ENCODE measurements around the gene COL8A1. TPM values are rescaled to one million over a fixed set of nuclear protein-coding genes. Genes with fewer than 3 reads are reported as not detected.
A peak's percentile ranks its signal among the peaks of the same experiment; 100 is the strongest.

Gene COL8A1
- total RNA-seq, 1 donor = 324 TPM

DNA sequence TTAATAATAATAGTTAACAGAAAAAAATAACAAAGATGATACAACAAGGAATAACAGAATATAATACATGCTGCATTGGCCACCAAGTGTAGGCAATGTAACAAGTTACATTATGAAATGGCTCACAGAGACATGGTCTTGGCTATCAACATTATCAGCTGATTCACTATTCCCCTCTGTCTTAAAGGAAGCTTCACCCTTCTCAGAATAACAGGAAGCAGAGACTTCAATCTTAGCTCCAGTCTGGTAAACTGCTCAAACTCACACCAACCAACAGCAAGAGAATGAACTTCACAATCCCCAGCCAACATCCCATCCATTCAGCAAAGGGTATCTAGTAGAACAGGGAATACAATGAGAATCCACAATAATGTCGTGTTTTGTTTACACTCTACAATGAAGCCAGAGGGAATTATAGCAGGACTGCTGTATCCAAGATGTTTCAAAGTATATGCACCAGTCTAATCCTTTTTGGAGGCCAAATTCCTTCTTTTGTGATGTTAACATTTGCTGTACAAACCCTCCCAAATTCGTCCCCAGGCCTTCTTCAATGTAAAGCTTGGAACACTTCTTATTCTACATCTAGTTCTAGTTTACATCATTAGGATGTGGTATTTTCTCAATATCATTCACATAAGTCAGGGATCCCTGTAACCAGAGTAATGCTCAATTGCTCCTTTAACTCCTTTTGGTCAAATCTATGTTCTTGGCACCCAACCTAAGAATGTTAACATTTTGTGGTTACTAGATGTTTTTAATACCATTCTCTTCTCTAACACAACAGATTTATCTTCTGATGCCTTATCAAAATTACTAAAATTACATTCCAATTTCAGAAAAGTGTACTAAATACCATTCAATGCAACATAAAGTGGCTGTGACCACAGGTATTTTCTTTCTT lies 126.9 kb downstream of the COL8A1 start:
- TF ChIP-seq, protein P1, sequence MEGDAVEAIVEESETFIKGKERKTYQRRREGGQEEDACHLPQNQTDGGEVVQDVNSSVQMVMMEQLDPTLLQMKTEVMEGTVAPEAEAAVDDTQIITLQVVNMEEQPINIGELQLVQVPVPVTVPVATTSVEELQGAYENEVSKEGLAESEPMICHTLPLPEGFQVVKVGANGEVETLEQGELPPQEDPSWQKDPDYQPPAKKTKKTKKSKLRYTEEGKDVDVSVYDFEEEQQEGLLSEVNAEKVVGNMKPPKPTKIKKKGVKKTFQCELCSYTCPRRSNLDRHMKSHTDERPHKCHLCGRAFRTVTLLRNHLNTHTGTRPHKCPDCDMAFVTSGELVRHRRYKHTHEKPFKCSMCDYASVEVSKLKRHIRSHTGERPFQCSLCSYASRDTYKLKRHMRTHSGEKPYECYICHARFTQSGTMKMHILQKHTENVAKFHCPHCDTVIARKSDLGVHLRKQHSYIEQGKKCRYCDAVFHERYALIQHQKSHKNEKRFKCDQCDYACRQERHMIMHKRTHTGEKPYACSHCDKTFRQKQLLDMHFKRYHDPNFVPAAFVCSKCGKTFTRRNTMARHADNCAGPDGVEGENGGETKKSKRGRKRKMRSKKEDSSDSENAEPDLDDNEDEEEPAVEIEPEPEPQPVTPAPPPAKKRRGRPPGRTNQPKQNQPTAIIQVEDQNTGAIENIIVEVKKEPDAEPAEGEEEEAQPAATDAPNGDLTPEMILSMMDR (IDR thresholded peaks at IDR 0.05; ENCODE audit: insufficient read depth, low read depth, low read length) = no peak
- peak; percentile 50 for DNase-seq (ENCODE audit: low read depth)
- H3K4me3 ChIP-seq (ENCODE audit: low read depth, low read length) = no peak overlapping the region

DNA sequence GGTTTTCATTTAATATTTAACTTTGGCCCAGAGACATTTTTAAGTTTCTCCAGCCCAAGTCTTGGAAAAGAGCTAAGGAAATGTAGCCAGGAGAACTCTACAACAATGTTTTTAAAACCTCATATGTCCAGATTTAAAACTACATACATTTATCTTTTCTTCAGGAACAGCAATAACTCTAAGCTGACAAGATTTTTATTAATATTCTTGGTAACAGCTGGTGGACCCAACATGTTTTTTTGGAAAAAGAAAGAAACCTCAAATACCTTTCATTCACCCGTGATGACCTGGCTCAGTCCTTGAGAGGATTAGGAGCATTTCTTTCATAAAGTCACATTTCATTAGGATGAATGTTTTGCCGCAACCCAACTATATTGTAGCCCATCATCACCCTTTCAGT lies 128.9 kb downstream of the COL8A1 start:
- TF ChIP-seq, protein P1 (IDR thresholded peaks at IDR 0.05; ENCODE audit: insufficient read depth, low read depth, low read length) = no peak
- no peak for DNase-seq (ENCODE audit: low read depth)
- H3K4me3 ChIP-seq (ENCODE audit: low read depth, low read length) = no peak overlapping the region

- TF ChIP-seq, protein P1 (IDR thresholded peaks at IDR 0.05; ENCODE audit: insufficient read depth, low read depth, low read length) = no peak
- DNase-seq (ENCODE audit: low read depth) = no peak
- no peak overlapping the region for H3K4me3 ChIP-seq (ENCODE audit: low read depth, low read length)
Observed at GRCh38 chr3:99768126-99768525, 129.7 kb downstream of the COL8A1 start.

- H3K4me3 ChIP-seq (ENCODE audit: low read depth, low read length) = no peak overlapping the region
- TF ChIP-seq, protein P1 (IDR thresholded peaks at IDR 0.05; ENCODE audit: insufficient read depth, low read depth, low read length) = no peak
- DNase-seq (ENCODE audit: low read depth) = no peak
Observed at GRCh38 chr3:99768808-99769501, 130.6 kb downstream of the COL8A1 start.

DNA sequence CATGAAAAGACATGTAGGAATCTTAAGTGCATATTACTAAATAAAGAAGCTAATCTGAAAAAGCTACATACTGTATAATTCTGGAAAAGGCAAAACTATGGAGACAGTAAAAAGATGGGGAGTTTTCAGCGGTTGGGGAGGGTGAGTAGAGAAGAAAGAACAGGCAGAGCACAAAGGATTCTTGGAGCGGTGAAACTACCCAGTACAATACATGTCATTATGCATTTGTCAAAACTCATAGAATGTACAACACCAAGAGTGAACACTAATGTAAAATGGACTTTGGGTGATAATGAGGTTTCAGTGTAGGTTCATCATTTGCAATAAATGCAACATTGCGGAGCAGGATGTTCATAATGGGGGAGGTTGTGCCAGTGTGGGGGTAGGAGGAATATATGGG lies 133.8 kb downstream of the COL8A1 start:
- DNase-seq (ENCODE audit: low read depth) = no peak
- TF ChIP-seq, protein P1 (IDR thresholded peaks at IDR 0.05; ENCODE audit: insufficient read depth, low read depth, low read length) = no peak
- H3K4me3 ChIP-seq (ENCODE audit: low read depth, low read length) = no peak overlapping the region

DNA sequence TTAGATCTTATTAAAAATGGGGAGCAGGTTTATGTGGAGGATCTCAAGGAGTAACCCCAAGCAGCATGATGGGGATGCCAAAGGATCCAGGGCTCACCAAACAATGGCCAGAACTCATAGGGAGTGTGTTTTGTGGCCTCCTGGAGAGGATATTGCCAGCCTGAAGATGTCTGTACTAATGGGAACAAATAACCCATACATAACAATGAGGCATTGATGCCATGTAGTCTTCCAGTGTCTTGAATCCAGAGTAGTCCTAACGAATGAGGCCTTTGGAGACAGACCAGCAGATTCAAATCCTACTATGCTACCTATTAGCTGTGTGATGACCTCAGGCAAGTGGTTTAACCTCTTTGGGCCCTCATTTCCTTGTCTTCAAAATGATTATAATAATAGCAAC lies 134.3 kb downstream of the COL8A1 start:
- no peak overlapping the region for H3K4me3 ChIP-seq (ENCODE audit: low read depth, low read length)
- TF ChIP-seq, protein P1 (IDR thresholded peaks at IDR 0.05; ENCODE audit: insufficient read depth, low read depth, low read length) = no peak
- DNase-seq (ENCODE audit: low read depth) = no peak
